Measurements from ENCODE around the gene G0S2. TPM values are rescaled to one million over a fixed set of nuclear protein-coding genes. Genes with fewer than 3 reads are reported as not detected.
"Not testable (repeated sequence)": the region's sequence is repeated elsewhere in the genome, so short reads cannot be mapped to it uniquely, and the experiment has no call there.

G0S2 gene
- total and polyA plus RNA-seq, 4 donors = 16.3 to 24.9 (median 20.8) TPM

DNA sequence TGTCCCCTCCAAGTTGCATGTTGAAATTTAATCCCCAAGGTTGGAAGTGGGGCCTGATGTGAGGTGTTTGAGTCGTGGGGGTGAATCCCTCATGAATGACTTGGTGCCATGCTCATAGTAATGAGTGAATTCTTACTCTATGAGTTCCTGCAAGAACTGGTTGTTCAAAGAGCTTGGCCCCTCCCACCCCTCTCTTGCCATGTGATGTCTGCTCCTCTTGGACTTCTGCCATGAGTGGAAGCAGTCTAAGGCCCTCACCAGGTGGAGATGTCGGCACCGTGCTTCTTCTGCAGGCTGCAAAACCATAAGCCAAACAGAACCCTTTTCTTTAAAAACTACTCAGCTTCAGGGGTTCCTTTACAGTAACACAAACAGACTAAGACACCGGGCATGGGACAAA is 14.3 kb downstream of the G0S2 start:
- Histone ChIP-seq H3K36me3 (ENCODE audit: control insufficient read depth in 1 of 2, insufficient read depth in 2 of 2, low read length in 1 of 2) (no peaks in the 10 kb centered on the region), H3K4me1 (ENCODE audit: control insufficient read depth in 1 of 2, insufficient read depth in 2 of 2, low read length in 2 of 2) (no peaks in the 10 kb centered on the region), H3K9me3 (ENCODE audit: control insufficient read depth, low read length) (no peaks in the 10 kb centered on the region), H3K27me3 (ENCODE audit: control insufficient read depth in 1 of 2, insufficient read depth in 2 of 2, low read length in 1 of 2) (no peaks in the 10 kb centered on the region), H3K27ac (ENCODE audit: low read depth in 1 of 2, low read length in 2 of 2) (no peak overlapping the region), H3K4me3 (ENCODE audit: low read length in 2 of 2) (no peak overlapping the region)
- 65 to 68% methylated on average over 4 of the region's 4 CpGs for WGBS, 2 donors
- ATAC-seq (ENCODE audit: low FRiP score) = no peak
- intact Hi-C loops (cut with DNase I) = no loop called here
- DNase-seq = no peak

DNA sequence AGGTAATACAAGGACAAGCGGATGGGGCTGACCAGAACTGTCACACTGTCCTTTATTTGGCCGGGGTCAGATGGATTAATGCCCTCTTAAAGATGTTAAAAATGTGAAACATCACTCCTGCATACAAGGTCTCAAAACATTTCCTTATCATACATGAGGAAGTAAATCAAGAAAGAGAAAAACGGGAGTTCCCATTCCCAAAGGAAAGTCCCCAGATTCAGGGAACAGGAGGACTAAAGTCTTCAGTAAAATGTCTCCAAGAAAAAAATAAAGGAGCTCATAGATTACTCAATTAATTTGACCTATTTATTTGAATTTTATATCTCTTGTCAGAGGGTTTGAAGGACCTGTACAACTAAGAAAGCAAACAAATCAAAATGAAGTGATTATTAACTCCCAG is 16.0 kb downstream of the G0S2 start:
- 73 to 77% methylated on average over 3 of the region's 3 CpGs for WGBS, 2 donors
- ATAC-seq (ENCODE audit: low FRiP score) = no peak
- Histone ChIP-seq H3K27me3 (ENCODE audit: control insufficient read depth in 1 of 2, insufficient read depth in 2 of 2, low read length in 1 of 2) (no peaks in the 10 kb centered on the region), H3K27ac (ENCODE audit: low read depth in 1 of 2, low read length in 2 of 2) (no peak overlapping the region), H3K36me3 (ENCODE audit: control insufficient read depth in 1 of 2, insufficient read depth in 2 of 2, low read length in 1 of 2) (no peaks in the 10 kb centered on the region), H3K9me3 (ENCODE audit: control insufficient read depth, low read length) (no peaks in the 10 kb centered on the region), H3K4me3 (ENCODE audit: low read length in 2 of 2) (no peak overlapping the region), H3K4me1 (ENCODE audit: control insufficient read depth in 1 of 2, insufficient read depth in 2 of 2, low read length in 2 of 2) (no peaks in the 10 kb centered on the region)
- intact Hi-C loops (cut with DNase I) = loop anchor here in 1 of 2 donors (5.0 to 10.0 kb wide), 2 partner anchors 86 to 114 kb away; no protein-coding TSS in a partner anchor
- no peak for DNase-seq

DNA sequence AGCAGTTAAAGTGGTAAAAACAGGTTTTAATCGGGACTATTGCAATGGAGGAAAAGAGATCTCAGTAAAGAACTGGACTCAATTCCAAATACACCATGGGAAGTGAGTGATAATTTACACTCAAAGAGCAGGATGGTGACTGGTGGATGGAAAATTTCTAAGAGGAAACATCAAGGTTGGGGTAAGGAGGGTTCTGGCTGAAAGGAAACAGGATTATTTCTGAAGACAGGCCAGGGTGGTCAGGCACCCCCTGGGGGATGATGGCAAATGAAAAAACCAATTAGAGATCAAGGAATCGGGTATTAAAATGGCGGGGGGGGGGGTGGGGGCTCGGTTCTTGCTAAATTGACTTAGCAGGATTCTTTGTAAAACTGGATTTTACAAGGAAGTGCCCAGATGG is 17.1 kb downstream of the G0S2 start:
- Histone ChIP-seq H3K4me1 (ENCODE audit: control insufficient read depth in 1 of 2, insufficient read depth in 2 of 2, low read length in 2 of 2) (no peaks in the 10 kb centered on the region), H3K27me3 (ENCODE audit: control insufficient read depth in 1 of 2, insufficient read depth in 2 of 2, low read length in 1 of 2) (no peaks in the 10 kb centered on the region), H3K9me3 (ENCODE audit: control insufficient read depth, low read length) (no peaks in the 10 kb centered on the region), H3K27ac (ENCODE audit: low read depth in 1 of 2, low read length in 2 of 2) (no peak overlapping the region), H3K36me3 (ENCODE audit: control insufficient read depth in 1 of 2, insufficient read depth in 2 of 2, low read length in 1 of 2) (no peaks in the 10 kb centered on the region), H3K4me3 (ENCODE audit: low read length in 2 of 2) (no peak overlapping the region)
- intact Hi-C loops (cut with DNase I) = loop anchor here (2.0 to 10.0 kb wide), 3 partner anchors 87 to 115 kb away; no protein-coding TSS in a partner anchor
- DNase-seq (no peak), ATAC-seq (ENCODE audit: low FRiP score) (no peak)
- WGBS, 2 donors = 59 to 63% methylated on average over 4 of the region's 4 CpGs

- DNase-seq = peak; percentile 79 to 82
- ATAC-seq (ENCODE audit: low FRiP score) = peak; percentile 76
- Histone ChIP-seq H3K4me1 (ENCODE audit: control insufficient read depth in 1 of 2, insufficient read depth in 2 of 2, low read length in 2 of 2) (no peaks in the 10 kb centered on the region), H3K27me3 (ENCODE audit: control insufficient read depth in 1 of 2, insufficient read depth in 2 of 2, low read length in 1 of 2) (peaks cover 0 to 1% of the 10 kb centered on the region in 2 donors), H3K4me3 (ENCODE audit: low read length in 2 of 2) (no peak overlapping the region), H3K36me3 (ENCODE audit: control insufficient read depth in 1 of 2, insufficient read depth in 2 of 2, low read length in 1 of 2) (no peaks in the 10 kb centered on the region), H3K9me3 (ENCODE audit: control insufficient read depth, low read length) (no peaks in the 10 kb centered on the region), H3K27ac (ENCODE audit: low read depth in 1 of 2, low read length in 2 of 2) (no peak overlapping the region)
- WGBS, 2 donors = 0 to 1% methylated on average over 3 of the region's 3 CpGs
- intact Hi-C loops (cut with DNase I) = loop anchor here (1.0 to 10.0 kb wide), 4 partner anchors 88 to 117 kb away; no protein-coding TSS in a partner anchor
These were observed 17.7 kb downstream of the G0S2 start for GRCh38 chr1:209692745-209693504.

DNA sequence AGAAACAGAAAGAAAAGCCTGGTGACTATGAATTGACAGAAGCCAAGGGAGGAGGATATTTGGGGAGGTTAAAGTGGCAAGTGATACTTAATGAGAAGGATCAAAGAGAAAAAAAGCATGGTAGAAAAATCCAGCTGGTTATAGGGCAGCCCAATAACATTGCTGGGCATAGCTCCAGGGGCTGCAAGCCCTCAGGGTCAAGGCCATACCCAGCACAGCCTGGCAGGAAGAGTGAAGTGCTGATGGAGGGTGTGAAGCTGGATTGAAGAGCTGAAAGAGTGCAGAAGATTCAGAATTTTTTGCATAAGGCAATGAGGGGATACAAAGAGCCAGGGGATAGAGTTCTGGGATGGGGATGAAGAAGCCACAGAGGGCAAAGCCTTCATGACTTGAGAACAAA is 21.5 kb downstream of the G0S2 start:
- no peaks in the 10 kb centered on the region for H3K4me1 ChIP-seq (ENCODE audit: control insufficient read depth in 1 of 2, insufficient read depth in 2 of 2, low read length in 2 of 2)
- ATAC-seq (ENCODE audit: low FRiP score) = no peak
- intact Hi-C loops (cut with DNase I) = loop anchor here in 1 of 2 donors (10.0 kb wide), 1 partner anchor 92 kb away; no protein-coding TSS in a partner anchor
- no peak overlapping the region for H3K4me3 ChIP-seq (ENCODE audit: low read length in 2 of 2)
- no peaks in the 10 kb centered on the region for H3K9me3 ChIP-seq (ENCODE audit: control insufficient read depth, low read length)
- H3K27ac ChIP-seq (ENCODE audit: low read depth in 1 of 2, low read length in 2 of 2) = no peak overlapping the region
- no peaks in the 10 kb centered on the region for H3K36me3 ChIP-seq (ENCODE audit: control insufficient read depth in 1 of 2, insufficient read depth in 2 of 2, low read length in 1 of 2)
- DNase-seq = no peak
- peaks cover 0 to 1% of the 10 kb centered on the region in 2 donors for H3K27me3 ChIP-seq (ENCODE audit: control insufficient read depth in 1 of 2, insufficient read depth in 2 of 2, low read length in 1 of 2)

DNA sequence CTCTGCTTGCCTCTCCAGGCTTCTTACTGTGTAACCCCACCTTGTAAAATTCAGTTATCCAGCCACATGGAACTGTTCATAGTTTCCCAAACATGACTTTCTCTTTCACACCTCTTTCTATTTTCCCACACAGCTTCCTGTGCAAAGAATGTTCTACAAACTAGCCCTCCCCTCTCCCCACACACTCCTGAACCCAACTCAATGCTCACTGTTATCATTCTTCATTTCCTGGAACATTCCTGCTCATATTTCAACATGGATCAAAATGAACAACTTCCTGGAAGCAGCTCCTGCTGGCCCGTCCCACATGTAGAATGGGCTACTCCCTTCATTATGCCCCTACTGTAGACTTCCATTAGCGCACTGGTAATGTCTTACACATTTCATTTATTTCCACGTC is 21.9 kb downstream of the G0S2 start:
- ATAC-seq (ENCODE audit: low FRiP score) = no peak
- 88 to 94% methylated on average over 3 of the region's 3 CpGs for WGBS, 2 donors

GRCh38 chr1:209700686-209701085 is 25.5 kb downstream of the G0S2 start:
- H3K9me3 ChIP-seq (ENCODE audit: control insufficient read depth, low read length); intact Hi-C loops (cut with DNase I); H3K27me3 ChIP-seq (ENCODE audit: control insufficient read depth in 1 of 2, insufficient read depth in 2 of 2, low read length in 1 of 2); ATAC-seq (ENCODE audit: low FRiP score); H3K4me1 ChIP-seq (ENCODE audit: control insufficient read depth in 1 of 2, insufficient read depth in 2 of 2, low read length in 2 of 2); H3K36me3 ChIP-seq (ENCODE audit: control insufficient read depth in 1 of 2, insufficient read depth in 2 of 2, low read length in 1 of 2); H3K27ac ChIP-seq (ENCODE audit: low read depth in 1 of 2, low read length in 2 of 2); DNase-seq; H3K4me3 ChIP-seq (ENCODE audit: low read length in 2 of 2): not testable (repeated sequence)

More for the DNA sequence above, 21.9 kb downstream of the G0S2 start:
- no peaks in the 10 kb centered on the region for H3K4me1 ChIP-seq (ENCODE audit: control insufficient read depth in 1 of 2, insufficient read depth in 2 of 2, low read length in 2 of 2)
- no peaks in the 10 kb centered on the region for H3K9me3 ChIP-seq (ENCODE audit: control insufficient read depth, low read length)
- no peak for DNase-seq
- intact Hi-C loops (cut with DNase I) = loop anchor here in 1 of 2 donors (10.0 kb wide), 1 partner anchor 92 kb away; no protein-coding TSS in a partner anchor
- H3K27ac ChIP-seq (ENCODE audit: low read depth in 1 of 2, low read length in 2 of 2) = no peak overlapping the region
- no peak overlapping the region for H3K4me3 ChIP-seq (ENCODE audit: low read length in 2 of 2)
- H3K36me3 ChIP-seq (ENCODE audit: control insufficient read depth in 1 of 2, insufficient read depth in 2 of 2, low read length in 1 of 2) = no peaks in the 10 kb centered on the region
- H3K27me3 ChIP-seq (ENCODE audit: control insufficient read depth in 1 of 2, insufficient read depth in 2 of 2, low read length in 1 of 2) = peaks cover 0 to 1% of the 10 kb centered on the region in 2 donors

DNA sequence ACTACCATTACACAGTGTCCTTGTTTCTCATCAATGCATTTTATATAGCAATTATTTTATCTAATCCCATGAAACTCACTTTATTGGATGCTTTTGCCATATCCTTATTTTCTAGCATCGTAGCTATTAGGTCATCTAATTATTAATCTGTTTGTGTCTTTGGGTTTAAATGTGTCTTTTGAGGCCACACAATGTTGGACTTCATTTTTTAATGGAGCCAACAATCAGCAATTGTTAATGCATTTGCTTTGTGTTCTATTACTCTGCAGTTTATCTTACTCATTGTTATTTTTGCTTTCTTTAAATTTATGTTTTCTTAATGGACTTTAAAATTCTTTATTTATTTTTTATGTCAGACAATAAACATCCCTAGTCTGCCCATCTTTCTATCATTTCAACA is 27.6 kb downstream of the G0S2 start:
- H3K4me3 ChIP-seq (ENCODE audit: low read length in 2 of 2) = no peak overlapping the region
- no peaks in the 10 kb centered on the region for H3K9me3 ChIP-seq (ENCODE audit: control insufficient read depth, low read length)
- H3K27me3 ChIP-seq (ENCODE audit: control insufficient read depth in 1 of 2, insufficient read depth in 2 of 2, low read length in 1 of 2) = peaks cover 0 to under 1% of the 10 kb centered on the region in 2 donors
- no peaks in the 10 kb centered on the region for H3K36me3 ChIP-seq (ENCODE audit: control insufficient read depth in 1 of 2, insufficient read depth in 2 of 2, low read length in 1 of 2)
- DNase-seq = no peak
- ATAC-seq (ENCODE audit: low FRiP score) = no peak
- intact Hi-C loops (cut with DNase I) = no loop called here
- H3K4me1 ChIP-seq (ENCODE audit: control insufficient read depth in 1 of 2, insufficient read depth in 2 of 2, low read length in 2 of 2) = no peaks in the 10 kb centered on the region
- WGBS, 2 donors = 81 to 93% methylated on average over 1 of the region's 1 CpG
- no peak overlapping the region for H3K27ac ChIP-seq (ENCODE audit: low read depth in 1 of 2, low read length in 2 of 2)

All from aorta (tissue), 5 donors.